ENCODE data around the gene RBM33.

Gene RBM33

GRCh38 chr7:155788616-155789000 lies 144.1 kb downstream of the RBM33 start:
- Mint-ChIP-seq H3K27ac (no peak overlapping the region), H3K9me3 (no peaks in the 10 kb centered on the region), H3K27me3 (peaks cover 2% of the 10 kb centered on the region), H3K36me3 (peaks cover 15% of the 10 kb centered on the region), H3K4me1 (peaks cover 3% of the 10 kb centered on the region), H3K4me3 (no peak overlapping the region)
- no peak for DNase-seq (ENCODE audit: low spot score in 2 of 2)
- no peak for ATAC-seq (ENCODE audit: low read depth)

DNA sequence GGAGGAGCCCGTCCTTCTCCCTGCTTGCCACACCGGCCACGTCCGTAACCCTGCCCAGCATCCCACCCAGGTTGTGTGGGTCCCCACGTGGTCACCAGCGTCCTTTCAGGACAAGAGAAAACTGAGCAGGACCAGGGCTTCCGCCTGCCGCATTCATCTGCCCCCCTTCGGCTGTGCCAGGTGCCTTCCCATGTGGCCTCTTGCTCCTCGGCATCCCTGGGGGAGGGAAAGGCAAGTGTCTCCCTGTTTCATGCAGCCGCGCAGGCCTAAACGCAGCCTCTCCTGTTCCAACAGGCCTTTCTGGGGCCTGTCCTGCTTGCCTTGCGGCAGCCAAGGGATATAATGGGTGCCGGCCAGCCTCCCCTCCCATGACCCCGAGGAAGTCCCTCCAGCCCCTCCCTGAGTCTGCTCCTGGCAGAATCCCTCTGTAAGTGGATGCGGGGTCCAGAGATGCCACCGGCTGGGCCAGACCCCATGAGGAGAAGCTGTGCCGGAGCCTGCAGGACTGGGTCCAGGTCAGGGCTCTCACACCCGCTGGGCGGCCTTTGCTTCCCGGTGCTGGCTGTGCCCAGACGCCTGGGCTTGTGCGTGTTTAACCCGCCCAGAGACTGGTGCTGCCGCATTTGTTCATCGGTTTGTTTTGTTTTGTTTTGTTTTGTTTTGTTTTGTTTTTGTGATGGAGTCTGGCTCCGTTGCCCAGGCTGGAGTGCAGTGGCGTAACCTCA lies 144.7 kb downstream of the RBM33 start:
- no peak overlapping the region for H3K4me3 Mint-ChIP-seq
- no peaks in the 10 kb centered on the region for H3K9me3 Mint-ChIP-seq
- peaks cover 3% of the 10 kb centered on the region for H3K4me1 Mint-ChIP-seq
- ATAC-seq (ENCODE audit: low read depth) = no peak
- H3K36me3 Mint-ChIP-seq = peaks cover 11% of the 10 kb centered on the region
- no peak overlapping the region for H3K27ac Mint-ChIP-seq
- peaks cover 2% of the 10 kb centered on the region for H3K27me3 Mint-ChIP-seq
- DNase-seq (ENCODE audit: low spot score in 2 of 2) = no peak

DNA sequence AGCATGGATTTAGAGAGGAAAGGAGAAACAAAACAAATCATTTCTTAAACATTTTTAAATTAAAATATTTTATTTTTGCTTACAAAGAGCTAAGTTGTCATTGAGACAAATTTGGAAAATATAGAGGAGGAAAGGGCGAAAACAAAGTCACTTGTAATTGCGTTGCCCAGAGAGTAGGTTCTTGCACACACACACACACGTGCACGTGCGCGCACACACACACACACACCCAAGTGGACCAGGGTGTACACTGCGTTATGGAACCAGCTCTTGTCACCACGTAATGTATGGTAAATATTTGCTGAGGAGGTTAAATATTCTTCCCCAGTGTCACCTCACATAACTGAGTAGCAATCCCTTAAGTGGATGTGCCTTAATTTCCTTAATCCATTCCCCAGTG lies 146.2 kb downstream of the RBM33 start:
- H3K9me3 Mint-ChIP-seq = no peaks in the 10 kb centered on the region
- peaks cover 2% of the 10 kb centered on the region for H3K27me3 Mint-ChIP-seq
- DNase-seq (ENCODE audit: low spot score in 2 of 2) = no peak

DNA sequence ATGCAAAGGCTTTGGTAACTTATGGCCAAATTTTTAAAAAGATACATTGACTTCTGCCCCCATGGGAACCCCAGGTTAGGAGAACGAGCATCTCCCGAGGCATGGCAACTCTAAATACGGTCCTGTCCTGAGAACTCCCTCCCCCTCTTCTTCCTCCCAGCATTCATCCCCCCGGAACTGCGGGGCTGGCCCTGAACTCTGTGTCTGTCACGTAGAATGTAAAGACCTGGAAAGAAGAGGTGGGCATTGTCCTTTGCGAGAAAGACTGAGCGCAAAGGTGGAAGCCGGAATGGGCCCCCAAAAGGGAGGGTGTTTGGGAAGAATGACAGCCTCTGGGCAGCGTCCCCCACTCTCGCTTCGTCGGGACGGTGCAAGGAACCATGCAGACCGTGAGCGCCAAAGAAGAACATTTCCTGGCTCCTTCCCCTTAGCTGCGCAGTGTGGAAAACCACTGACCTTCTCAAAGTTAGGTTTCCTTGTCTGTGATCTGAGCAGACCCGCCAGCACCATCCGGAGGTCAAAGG lies 146.8 kb downstream of the RBM33 start:
- ATAC-seq (ENCODE audit: low read depth) (no peak), DNase-seq (ENCODE audit: low spot score in 2 of 2) (no peak)
- peaks cover 3% of the 10 kb centered on the region for H3K4me1 Mint-ChIP-seq
- peaks cover 2% of the 10 kb centered on the region for H3K36me3 Mint-ChIP-seq
- H3K27me3 Mint-ChIP-seq = peaks cover 1% of the 10 kb centered on the region
- H3K4me3 Mint-ChIP-seq = no peak overlapping the region
- no peaks in the 10 kb centered on the region for H3K9me3 Mint-ChIP-seq
- no peak overlapping the region for H3K27ac Mint-ChIP-seq

More for the DNA sequence above, 146.2 kb downstream of the RBM33 start:
- H3K4me1 Mint-ChIP-seq = peaks cover 3% of the 10 kb centered on the region
- H3K27ac Mint-ChIP-seq = no peak overlapping the region
- peaks cover 4% of the 10 kb centered on the region for H3K36me3 Mint-ChIP-seq
- no peak overlapping the region for H3K4me3 Mint-ChIP-seq
- no peak for ATAC-seq (ENCODE audit: low read depth)

DNA sequence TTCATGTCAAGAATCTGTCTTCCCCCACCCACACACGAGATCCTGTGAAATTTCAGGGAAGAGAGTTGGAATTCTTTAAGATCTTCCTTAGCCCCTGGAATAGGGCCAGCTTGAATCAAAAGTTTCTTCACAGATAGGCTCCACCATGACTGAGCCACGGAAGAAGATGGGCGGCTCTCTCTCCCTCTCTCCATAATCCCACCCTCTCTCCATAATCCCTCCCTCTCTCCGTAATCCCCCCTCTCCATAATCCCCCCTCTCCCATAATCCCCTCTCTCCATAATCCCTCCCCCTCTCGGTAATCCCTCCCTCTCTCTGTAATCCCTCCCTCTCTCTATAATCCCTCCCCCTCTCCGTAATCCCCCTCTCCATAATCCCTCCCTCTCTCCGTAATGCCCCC lies 147.4 kb downstream of the RBM33 start:
- Mint-ChIP-seq H3K4me3 (no peak overlapping the region), H3K36me3 (peaks cover 2% of the 10 kb centered on the region), H3K27ac (no peak overlapping the region), H3K4me1 (peaks cover 3% of the 10 kb centered on the region), H3K9me3 (no peaks in the 10 kb centered on the region), H3K27me3 (peaks cover 2% of the 10 kb centered on the region)
- no peak for ATAC-seq (ENCODE audit: low read depth)
- DNase-seq (ENCODE audit: low spot score in 2 of 2) = no peak

GRCh38 chr7:155792315-155792960 lies 148.0 kb downstream of the RBM33 start:
- DNase-seq (ENCODE audit: low spot score in 2 of 2) (no peak), ATAC-seq (ENCODE audit: low read depth) (no peak)
- Mint-ChIP-seq H3K4me3 (no peak overlapping the region), H3K27me3 (peaks cover 3% of the 10 kb centered on the region), H3K36me3 (peaks cover 2% of the 10 kb centered on the region), H3K27ac (no peak overlapping the region), H3K9me3 (no peaks in the 10 kb centered on the region), H3K4me1 (peaks cover 3% of the 10 kb centered on the region)

- Mint-ChIP-seq H3K4me1 (no peaks in the 10 kb centered on the region), H3K36me3 (no peaks in the 10 kb centered on the region), H3K4me3 (no peak overlapping the region), H3K9me3 (no peaks in the 10 kb centered on the region), H3K27me3 (peaks cover 3% of the 10 kb centered on the region), H3K27ac (no peak overlapping the region)
- ATAC-seq (ENCODE audit: low read depth) (no peak), DNase-seq (ENCODE audit: low spot score in 2 of 2) (no peak)
Observed at GRCh38 chr7:155792999-155793560, 148.6 kb downstream of the RBM33 start.

DNA sequence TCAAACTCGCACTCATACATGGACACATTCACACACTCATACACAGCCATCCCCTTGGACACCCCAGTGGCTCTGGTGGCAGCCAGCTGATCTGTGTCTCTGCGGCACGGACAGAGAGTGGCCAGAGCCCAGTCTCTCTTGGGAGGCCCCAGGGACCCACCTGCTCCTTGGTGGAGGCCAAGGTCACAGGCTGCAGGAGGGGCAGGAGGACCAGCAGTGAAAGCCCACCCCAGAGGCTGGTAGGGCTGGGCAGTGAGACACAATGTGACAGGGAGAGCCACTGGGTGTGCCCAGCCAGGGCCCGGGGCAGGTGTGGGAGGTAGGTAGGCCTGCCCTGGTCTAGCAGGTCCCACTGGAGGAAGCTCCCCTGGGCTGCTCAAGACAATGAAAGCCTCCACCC lies 149.3 kb downstream of the RBM33 start:
- Mint-ChIP-seq H3K4me1 (peaks cover 2% of the 10 kb centered on the region), H3K9me3 (no peaks in the 10 kb centered on the region), H3K27me3 (peaks cover 5% of the 10 kb centered on the region), H3K4me3 (no peak overlapping the region), H3K36me3 (no peaks in the 10 kb centered on the region), H3K27ac (no peak overlapping the region)
- DNase-seq (ENCODE audit: low spot score in 2 of 2) = no peak
- ATAC-seq (ENCODE audit: low read depth) = no peak

DNA sequence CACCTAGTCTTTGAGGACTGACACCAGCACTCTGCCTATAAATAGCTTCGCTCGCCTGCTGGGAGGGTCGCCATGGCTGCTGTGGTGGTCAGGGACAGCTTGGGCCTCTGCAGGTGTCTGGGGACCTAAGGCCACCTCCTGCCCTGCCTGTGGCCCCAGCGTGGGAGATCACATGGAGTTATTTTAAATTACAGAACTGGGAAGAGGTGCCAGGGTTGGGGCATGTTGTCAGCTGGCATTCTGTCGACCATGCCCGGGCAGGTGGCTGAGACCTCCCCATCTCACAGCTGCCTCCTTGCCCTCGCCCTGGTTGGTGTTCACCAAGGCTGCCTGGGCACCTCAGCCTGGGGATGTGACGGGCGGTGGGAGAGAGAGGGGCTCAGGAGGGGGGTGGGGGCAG lies 149.7 kb downstream of the RBM33 start:
- no peak overlapping the region for H3K27ac Mint-ChIP-seq
- peaks cover 5% of the 10 kb centered on the region for H3K27me3 Mint-ChIP-seq
- ATAC-seq (ENCODE audit: low read depth) = no peak
- no peaks in the 10 kb centered on the region for H3K36me3 Mint-ChIP-seq
- no peak overlapping the region for H3K4me3 Mint-ChIP-seq
- DNase-seq (ENCODE audit: low spot score in 2 of 2) = no peak
- peaks cover 2% of the 10 kb centered on the region for H3K4me1 Mint-ChIP-seq
- no peaks in the 10 kb centered on the region for H3K9me3 Mint-ChIP-seq

- Mint-ChIP-seq H3K4me1 (peaks cover 2% of the 10 kb centered on the region), H3K27ac (no peak overlapping the region), H3K9me3 (no peaks in the 10 kb centered on the region), H3K36me3 (no peaks in the 10 kb centered on the region), H3K27me3 (peaks cover 7% of the 10 kb centered on the region), H3K4me3 (no peak overlapping the region)
- DNase-seq (ENCODE audit: low spot score in 2 of 2) (no peak), ATAC-seq (ENCODE audit: low read depth) (no peak)
Observed at GRCh38 chr7:155795401-155795800, 150.9 kb downstream of the RBM33 start.

GRCh38 chr7:155795951-155796350 lies 151.5 kb downstream of the RBM33 start:
- peaks cover 7% of the 10 kb centered on the region for H3K27me3 Mint-ChIP-seq
- H3K27ac Mint-ChIP-seq = no peak overlapping the region
- no peaks in the 10 kb centered on the region for H3K36me3 Mint-ChIP-seq
- H3K4me3 Mint-ChIP-seq = no peak overlapping the region
- DNase-seq (ENCODE audit: low spot score in 2 of 2) (no peak), ATAC-seq (ENCODE audit: low read depth) (no peak)
- H3K9me3 Mint-ChIP-seq = no peaks in the 10 kb centered on the region
- H3K4me1 Mint-ChIP-seq = peaks cover 2% of the 10 kb centered on the region

- Mint-ChIP-seq H3K4me1 (peaks cover 2% of the 10 kb centered on the region), H3K36me3 (no peaks in the 10 kb centered on the region), H3K9me3 (no peaks in the 10 kb centered on the region), H3K27me3 (peaks cover 9% of the 10 kb centered on the region), H3K4me3 (no peak overlapping the region), H3K27ac (no peak overlapping the region)
- DNase-seq (ENCODE audit: low spot score in 2 of 2) (peak; percentile 75 to 86), ATAC-seq (ENCODE audit: low read depth) (peak; percentile 74)
Observed at GRCh38 chr7:155796381-155797261, 152.2 kb downstream of the RBM33 start.

- Mint-ChIP-seq H3K36me3 (no peaks in the 10 kb centered on the region), H3K4me1 (peaks cover 2% of the 10 kb centered on the region), H3K9me3 (no peaks in the 10 kb centered on the region), H3K27ac (no peak overlapping the region), H3K27me3 (peaks cover 10% of the 10 kb centered on the region), H3K4me3 (no peak overlapping the region)
- ATAC-seq (ENCODE audit: low read depth) (no peak), DNase-seq (ENCODE audit: low spot score in 2 of 2) (no peak)
Observed at GRCh38 chr7:155797262-155798250, 153.1 kb downstream of the RBM33 start.

Data from memory B cell (primary cell).